GM19468 (cell line): ENCODE measurements around the gene TMEM88.

Experiments
- ATAC-seq: cut with Tn5 transposase; IDR thresholded peaks from one replicate; pipeline ENCODE4 v1.9.1; 2021; ENCODE audit warnings: mild to moderate bottlenecking, moderate library complexity, moderate number of reproducible peaks; ENCODE audit not compliant: unreplicated experiment; ENCODE audit errors: extremely low read depth

The TMEM88 gene

GRCh38 chr17:7832431-7832830, 22.4 kb upstream of the TMEM88 start:
- ATAC-seq: no peak

DNA sequence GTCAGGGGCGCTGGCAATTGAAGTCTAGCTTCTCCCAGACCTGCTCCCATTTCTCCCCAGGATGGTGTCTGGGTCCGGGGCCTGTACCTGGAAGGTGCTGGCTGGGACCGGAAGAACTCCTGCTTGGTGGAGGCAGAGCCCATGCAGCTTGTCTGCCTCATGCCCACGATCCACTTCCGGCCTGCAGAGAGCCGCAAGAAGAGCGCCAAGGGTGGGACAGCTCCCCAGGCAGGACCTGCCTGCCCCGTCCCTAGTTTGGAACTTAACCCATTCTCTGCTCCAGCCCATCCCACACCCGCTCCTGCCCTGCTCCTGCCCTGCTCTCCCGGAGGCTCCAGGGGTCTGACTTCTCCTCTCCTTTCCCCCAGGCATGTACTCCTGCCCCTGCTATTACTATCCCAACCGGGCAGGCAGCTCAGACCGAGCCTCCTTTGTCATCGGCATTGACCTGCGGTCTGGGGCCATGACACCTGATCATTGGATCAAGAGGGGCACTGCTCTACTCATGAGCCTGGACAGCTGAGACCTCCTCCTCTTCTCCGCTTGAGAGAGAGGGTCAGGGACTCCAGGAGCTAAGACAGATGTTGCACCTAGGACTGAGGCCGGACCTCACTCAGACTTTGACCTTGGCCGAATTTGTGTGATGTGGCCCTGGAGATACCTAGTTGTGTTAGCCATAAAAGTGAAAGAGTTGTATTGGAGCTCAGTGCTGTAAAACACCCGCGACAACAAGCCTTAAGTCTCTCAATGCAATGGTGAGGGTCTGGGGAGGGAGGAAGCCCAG, 21.7 kb upstream of the TMEM88 start:
- ATAC-seq: no peak

GRCh38 chr17:7833795-7834541, 20.9 kb upstream of the TMEM88 start, which contains the start of gene KDM6B:
Gene KDM6B (plus strand): TSS chr17:7834217. CDS start chr17:7845555, 11,338 bp downstream.
- ATAC-seq: peak; percentile 30

DNA sequence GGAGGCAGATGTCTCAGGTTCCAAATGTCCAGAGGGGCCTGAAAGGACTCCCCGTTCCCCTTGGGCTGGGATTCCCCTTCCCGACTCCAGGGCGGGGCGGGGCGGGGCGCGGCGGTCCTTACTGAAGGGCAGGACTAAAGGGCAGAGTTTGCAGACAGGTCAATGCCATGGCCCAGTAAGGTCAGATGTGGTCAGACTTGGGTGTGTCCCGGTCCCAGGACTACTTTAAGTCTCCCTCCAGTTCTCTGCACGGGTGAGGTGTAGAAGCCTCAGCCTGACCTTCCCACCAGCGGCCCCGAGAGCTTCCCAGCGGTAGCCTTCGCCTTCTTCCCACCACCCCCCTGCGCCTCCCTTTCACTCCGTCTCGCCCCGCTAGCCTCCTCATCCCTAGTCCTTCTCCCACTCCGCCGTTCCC, 20.3 kb upstream of the TMEM88 start:
- no peak for ATAC-seq

GRCh38 chr17:7834957-7835813, 19.7 kb upstream of the TMEM88 start:
- peak; percentile 24 for ATAC-seq

- ATAC-seq: no peak
Observed at GRCh38 chr17:7835814-7836595, 18.9 kb upstream of the TMEM88 start.

- ATAC-seq: no peak
Observed at GRCh38 chr17:7836596-7837407, 18.1 kb upstream of the TMEM88 start.

- no peak for ATAC-seq
Observed at GRCh38 chr17:7837408-7838088, 17.3 kb upstream of the TMEM88 start.

DNA sequence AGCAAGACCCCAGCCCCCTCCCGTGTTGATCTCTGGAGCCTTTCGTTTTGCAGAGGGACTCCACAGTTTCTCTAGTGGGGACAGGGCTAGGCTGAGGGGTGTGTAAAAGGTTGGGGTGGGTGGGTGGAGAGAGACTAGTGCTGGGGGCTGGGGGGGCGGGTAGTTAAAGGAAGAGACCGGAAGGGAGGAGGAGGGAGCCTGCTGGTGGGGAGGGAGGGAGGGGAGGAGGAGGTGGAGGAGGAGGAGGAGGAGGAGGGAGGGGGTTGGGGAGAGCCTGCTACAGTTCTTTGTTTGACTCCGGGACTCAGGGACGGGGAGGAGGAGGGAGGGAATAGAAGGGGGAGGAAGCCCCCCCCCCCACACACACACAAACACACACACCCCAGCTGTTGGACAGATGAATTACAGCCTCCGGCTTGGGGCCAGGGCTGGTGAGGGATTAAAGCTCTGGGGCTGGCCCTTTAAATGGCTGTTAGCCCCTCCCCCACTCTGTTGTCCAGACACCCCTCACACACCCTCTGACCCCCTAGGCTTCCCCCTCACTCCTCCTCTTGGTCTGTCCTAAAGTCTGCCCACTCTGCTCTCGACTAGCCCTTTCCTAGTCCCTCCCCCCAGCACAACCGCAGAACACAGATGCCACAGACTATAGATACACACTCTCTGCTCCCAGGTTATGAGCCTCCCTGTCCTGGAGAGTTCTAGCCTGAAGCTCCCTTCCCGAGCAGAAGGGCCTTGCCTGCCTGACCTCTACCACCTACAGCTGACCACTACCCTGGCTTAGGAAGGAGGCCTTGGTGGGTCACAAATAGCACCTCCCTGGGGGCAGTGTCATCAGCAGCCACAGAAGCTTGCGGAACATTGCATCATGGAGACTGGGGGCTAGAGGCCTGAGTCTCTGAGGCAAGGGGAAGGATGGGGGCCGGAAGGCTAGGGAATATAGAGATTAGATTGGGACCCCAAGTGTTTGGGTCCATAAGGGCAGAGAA, 16.5 kb upstream of the TMEM88 start:
- no peak for ATAC-seq

- ATAC-seq: no peak
Observed at GRCh38 chr17:7839190-7839875, 15.5 kb upstream of the TMEM88 start.

DNA sequence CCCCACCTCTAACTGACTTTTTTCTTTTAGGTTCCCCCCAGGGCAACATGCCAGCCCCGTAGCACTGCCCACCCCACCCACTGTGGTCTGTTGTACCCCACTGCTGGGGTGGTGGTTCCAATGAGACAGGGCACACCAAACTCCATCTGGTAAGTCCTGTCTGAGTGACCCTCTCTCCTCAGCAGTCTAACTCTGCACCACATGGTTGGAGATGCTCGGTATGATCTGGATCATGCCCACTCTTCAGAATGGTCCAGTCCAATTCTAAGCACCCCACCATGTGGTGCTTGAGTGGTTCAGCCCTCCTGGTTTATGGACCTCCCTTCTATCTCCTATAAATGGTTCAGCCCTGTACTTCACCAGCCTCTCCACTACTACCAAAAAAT, 15.0 kb upstream of the TMEM88 start:
- ATAC-seq: no peak

- no peak for ATAC-seq
Observed at GRCh38 chr17:7840441-7840840, 14.4 kb upstream of the TMEM88 start.

GRCh38 chr17:7840875-7841274, 14.0 kb upstream of the TMEM88 start:
- ATAC-seq: no peak

DNA sequence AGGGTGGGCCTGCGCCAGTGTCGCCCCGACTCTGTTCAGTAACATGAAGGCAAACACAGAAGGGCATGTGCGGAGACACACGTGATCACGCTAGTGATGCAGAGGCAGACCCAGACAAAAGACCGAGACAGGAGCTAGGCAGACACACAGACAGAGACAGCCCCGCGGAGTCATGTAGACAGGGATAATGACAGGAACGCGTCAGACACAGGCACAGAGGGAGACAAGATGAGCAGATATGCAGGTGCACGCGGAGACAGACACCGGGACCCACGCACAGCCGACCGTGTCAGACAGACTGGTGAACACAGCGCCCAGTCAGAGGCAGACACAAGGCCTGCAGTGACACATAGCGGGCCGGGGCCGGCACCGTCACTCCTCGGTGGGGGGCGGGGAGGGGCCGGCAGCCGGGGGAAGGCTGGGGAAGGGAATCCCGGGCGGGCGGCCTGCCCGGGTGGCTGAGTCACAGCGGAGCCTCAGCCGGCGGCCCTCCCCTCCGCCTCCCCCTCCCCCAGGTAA, 13.4 kb upstream of the TMEM88 start:
- no peak for ATAC-seq

GRCh38 chr17:7841915-7842379, 12.9 kb upstream of the TMEM88 start:
- peak; percentile 25 for ATAC-seq
